Measurements from ENCODE around the gene DNAJC9.
"Not testable (repeated sequence)": the region's sequence is repeated elsewhere in the genome, so short reads cannot be mapped to it uniquely, and the experiment has no call there.

Gene DNAJC9

GRCh38 chr10:73246646-73247508 lies at the start of gene DNAJC9:
TSS of gene DNAJC9 (minus strand) at chr10:73247255. CDS start at chr10:73247189, 66 bp downstream.
- DNase-seq (ENCODE audit: low spot score), result peak; percentile 84

GRCh38 chr10:73293461-73293860 lies 46.4 kb upstream of the DNAJC9 start:
- no peak for DNase-seq (ENCODE audit: low spot score)

DNA sequence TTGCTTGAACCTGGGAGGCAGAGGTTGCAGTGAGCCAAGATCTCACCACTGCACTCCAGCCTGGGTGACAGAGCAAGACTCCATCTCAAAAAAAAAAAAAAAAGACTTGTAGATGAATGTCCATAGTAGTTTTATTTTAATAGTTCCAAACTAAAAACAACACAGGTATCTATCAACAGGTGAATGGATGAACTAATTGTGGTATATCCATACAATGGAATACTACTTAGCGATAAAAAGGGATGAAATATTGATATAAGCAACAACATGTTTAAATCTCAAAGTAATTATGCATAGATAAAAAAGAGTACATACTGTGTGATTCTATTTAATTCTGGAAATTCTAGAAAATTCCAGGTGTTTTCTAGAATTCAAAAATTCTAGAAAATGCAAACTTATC lies 42.9 kb upstream of the DNAJC9 start:
- DNase-seq (ENCODE audit: low spot score), result no peak

- no peak for DNase-seq (ENCODE audit: low spot score)
These were observed 40.4 kb upstream of the DNAJC9 start for GRCh38 chr10:73287441-73287840.

DNA sequence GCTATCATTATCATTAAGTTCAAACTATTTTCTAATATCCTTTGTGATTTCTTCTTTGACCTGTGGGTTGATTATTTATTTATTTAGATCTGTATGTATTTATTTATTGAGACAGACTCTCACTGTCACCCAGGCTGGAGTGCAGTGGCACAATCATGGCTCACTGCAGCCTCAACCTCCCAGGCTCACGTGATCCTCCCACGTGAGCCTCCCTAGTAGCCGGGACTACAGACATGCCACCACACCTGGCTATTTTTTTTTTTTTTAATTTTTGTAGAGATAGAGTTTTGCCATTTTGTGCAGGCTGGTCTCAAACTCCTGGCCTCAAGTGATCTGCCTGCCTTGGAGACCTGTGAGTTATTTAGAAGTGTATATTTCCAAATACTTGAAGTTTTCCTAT lies 34.0 kb upstream of the DNAJC9 start:
- no peak for DNase-seq (ENCODE audit: low spot score)

DNA sequence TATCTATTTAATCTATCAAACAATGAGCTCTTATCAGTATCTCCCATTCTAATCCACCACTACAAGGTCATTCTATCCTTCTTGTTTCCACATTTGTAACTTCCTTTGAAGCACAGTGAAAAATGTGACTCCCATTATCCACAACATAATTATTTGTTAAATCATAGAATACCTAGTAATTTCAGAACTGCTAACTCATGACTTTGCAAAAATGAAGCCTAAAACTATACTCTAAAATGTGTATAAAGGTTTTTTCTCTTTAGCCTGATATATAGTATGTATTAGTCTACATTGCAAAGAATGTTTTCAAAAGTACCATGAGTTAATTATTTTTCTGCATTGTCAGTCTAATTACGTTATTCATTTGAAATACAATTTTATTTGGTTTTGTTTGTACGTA lies 17.4 kb upstream of the DNAJC9 start:
- no peak for DNase-seq (ENCODE audit: low spot score)

DNA sequence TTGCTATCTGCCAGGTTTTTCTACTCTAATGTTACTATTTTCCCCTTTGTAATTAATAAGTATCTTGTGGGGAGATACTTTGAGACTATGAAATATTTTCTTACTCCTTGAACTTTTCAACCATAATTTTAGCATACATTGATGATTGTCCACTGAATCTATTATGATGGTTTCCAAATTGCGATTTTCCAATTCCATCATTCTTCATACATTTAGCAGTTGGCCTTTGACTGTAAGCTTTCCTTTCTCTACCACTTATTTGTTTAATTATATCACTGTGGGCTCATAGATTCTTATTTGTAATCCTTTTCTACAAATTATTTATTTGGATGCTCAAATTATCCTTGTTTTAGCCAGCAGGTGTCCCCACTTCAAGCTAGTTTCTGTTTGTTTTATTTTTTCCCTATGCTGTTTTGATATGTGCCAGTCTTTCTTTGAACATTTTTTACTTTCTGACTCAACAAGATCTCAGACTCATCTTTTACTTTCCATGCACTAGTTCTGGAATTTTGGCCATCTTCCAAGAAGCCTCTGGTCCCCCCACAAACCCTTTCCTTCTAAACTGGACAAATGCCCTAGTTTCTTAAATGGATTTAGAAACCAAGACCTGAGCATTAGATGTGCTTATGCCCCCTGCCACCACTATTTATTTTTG lies 16.8 kb upstream of the DNAJC9 start:
- no peak for DNase-seq (ENCODE audit: low spot score)

- DNase-seq (ENCODE audit: low spot score), result no peak
These were observed 16.0 kb upstream of the DNAJC9 start for GRCh38 chr10:73262880-73263555.

DNA sequence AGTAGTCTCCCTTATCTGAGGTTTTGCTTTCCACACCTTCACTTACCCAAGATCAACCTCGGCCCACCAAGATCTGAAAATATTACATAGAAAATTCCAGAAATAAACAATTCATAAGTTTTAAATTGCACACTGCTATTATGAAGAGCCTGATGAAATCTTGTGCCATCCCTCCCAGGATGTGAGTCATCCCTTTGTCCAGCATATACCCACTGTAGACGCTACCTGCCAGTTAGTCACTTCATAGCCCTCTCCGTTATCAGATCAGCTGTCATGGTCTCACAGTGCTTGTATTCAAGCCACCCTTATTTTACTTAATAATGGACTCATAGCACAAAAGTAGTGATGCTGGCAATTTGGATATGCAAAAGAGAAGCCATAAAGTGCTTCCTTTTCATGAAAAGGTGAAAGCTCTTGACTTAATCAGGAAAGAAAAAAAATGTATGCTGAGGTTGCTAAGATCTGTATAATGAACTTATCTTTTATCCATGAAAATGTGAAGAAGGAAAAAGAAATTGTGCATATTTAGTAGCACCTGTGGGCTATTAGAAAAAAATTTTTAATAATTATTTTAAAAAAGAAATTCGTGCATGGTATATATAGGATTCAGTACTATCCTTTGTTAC lies 15.2 kb upstream of the DNAJC9 start:
- DNase-seq (ENCODE audit: low spot score), result no peak

GRCh38 chr10:73261362-73261995 lies 14.4 kb upstream of the DNAJC9 start:
- no peak for DNase-seq (ENCODE audit: low spot score)

DNA sequence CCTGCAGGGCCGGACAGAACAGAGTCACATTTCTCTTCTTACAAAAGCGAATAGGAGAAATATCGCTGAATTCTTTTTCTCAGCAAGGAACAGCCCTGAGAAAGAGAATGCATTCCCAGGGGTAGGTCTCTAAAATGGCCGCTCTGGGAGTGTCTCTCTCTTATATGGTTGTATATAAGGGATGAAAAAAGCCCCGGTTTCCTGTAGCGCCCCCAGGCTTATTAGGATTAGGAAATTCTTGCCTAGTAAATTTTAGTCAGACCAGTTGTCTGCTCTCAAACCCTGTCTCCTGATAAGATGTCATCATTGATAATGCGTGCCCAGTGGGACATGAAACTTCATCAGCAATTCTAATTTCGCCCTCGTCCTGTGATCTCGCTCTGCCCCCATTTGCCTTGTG lies 11.6 kb upstream of the DNAJC9 start:
- not testable (repeated sequence) for DNase-seq (ENCODE audit: low spot score)

DNA sequence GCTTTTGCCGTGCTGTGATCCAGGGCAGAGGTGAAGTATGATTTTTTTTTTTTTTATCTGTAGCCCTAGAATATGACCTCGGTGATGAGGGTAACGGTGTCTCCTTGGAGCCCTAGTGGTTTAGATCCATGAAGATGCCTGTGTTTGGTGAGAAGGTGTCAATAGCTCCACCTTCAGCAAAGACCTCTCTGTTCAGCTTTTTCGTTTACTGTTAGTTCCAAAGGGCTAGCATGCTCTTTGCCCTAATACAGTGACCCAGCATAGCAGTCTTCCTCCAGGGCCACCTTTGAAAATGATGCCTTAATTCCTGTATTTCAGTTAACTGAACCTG lies 6.1 kb upstream of the DNAJC9 start:
- DNase-seq (ENCODE audit: low spot score), result no peak

GRCh38 chr10:73252445-73253224 lies 5.6 kb upstream of the DNAJC9 start, which contains the start of gene MRPS16:
TSS of gene MRPS16 (minus strand) at chr10:73252644. CDS start at chr10:73252482, 162 bp downstream.
- peak; percentile 93 for DNase-seq (ENCODE audit: low spot score)

GRCh38 chr10:73251683-73252444 lies 4.8 kb upstream of the DNAJC9 start:
- no peak for DNase-seq (ENCODE audit: low spot score)

DNA sequence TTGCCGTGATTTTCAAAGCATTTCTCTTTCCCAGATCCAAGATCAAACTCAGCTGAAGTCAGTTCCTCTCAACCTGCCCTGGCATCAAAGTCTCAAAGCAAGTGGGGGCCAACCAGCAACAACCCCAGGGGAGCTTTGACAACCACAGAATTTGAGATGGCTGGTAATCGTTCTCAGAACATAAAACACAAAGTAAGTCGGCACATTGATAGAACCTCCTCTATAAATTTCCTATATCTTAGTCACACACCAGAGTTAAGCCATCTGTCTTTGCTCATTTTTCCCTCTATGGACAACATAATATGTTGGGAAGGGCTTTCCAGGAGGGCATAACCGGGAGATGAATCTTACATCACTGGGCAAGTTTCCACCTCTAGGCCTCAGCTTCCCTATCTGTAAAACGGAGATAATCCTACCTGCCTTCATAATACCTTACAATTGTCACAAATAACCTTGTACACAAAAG lies 1.2 kb upstream of the DNAJC9 start:
- DNase-seq (ENCODE audit: low spot score), result no peak

- no peak for DNase-seq (ENCODE audit: low spot score)
These were observed 629 bp upstream of the DNAJC9 start for GRCh38 chr10:73247509-73248258.

GRCh38 chr10:73246322-73246645 lies 771 bp downstream of the DNAJC9 start:
- DNase-seq (ENCODE audit: low spot score), result no peak

DNA sequence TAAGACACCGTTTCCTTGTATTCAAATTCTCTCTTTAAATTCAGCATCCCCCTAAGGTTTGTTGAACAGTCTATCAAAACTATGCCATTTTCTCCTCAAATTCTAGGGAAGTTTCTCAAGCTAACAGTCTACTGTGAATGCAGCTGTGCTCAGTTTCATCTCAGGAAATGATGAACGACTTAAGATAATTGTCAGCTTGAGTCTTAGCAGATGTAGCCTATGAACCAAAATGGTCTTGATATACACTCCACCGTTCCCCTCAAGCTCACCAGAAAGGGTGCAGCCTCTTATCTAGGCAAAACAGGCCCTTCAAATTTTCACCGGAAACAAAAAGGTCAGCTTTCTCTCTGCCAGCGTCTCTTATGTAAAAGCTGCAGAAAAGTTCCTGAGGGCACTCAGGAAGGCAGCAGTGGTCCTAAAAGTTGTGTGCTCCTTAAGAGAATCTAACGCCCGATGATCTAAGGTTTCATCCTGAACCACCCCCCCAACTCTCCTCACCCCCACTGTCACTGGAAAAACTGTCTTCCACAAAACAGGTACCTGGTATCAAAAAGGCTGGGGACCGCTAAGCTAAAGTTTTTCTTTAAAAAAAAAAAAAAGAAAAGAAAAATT lies 2.1 kb downstream of the DNAJC9 start:
- DNase-seq (ENCODE audit: low spot score), result no peak

- DNase-seq (ENCODE audit: low spot score), result no peak
These were observed 7.1 kb downstream of the DNAJC9 start for GRCh38 chr10:73239908-73240307.
